Panc1 (cell line): ENCODE measurements around the gene ST3GAL5. TPM values are rescaled to one million over a fixed set of nuclear protein-coding genes. Genes with fewer than 3 reads are reported as not detected.

Experiments used
- ATAC-seq: fragments of 200-7000 bp; cut with Tn5 transposase; 2 replicates; pipeline ENCODE4 v1.9.1; 2020; ENCODE audit warnings: mild to moderate bottlenecking, moderate library complexity
- BruUV-seq: library from RNA; stranded (reverse); fragments of 400-500 nt; replicated peaks from 2 replicates; lab custom pipeline; 2021; lab: Mats Ljungman, UMichigan
- CTCF ChIA-PET: fragments of 300-600 bp; sonication (Branson Sonifier 250); formaldehyde crosslinking; loops from one replicate; lab custom pipeline; 2022; ENCODE audit warnings: antibody characterized with exemption; lab: Charles Lee
- POLR2A ChIA-PET: fragments of 300-600 bp; sonication (Branson Sonifier 250); formaldehyde crosslinking; loops from one replicate; lab custom pipeline; 2022; ENCODE audit warnings: antibody characterized with exemption; lab: Charles Lee
- DNase-seq: peaks from one replicate; pipeline ENCODE4 v3.0.0-alpha.2; 2010; ENCODE audit warnings: low read depth, low spot score
- H3K27ac ChIP-seq: 2 replicates; pipeline ENCODE4 v1.5.1; 2011; ENCODE audit warnings: mild to moderate bottlenecking, low read length, inconsistent platforms
- H3K27me3 ChIP-seq: fragments of 200-500 bp; sonication (Bioruptor generic); 2 replicates; pipeline ENCODE4 v1.6.0; 2014; ENCODE audit warnings: low read length, inconsistent platforms; ENCODE audit not compliant: control insufficient read depth, insufficient read depth
- H3K36me3 ChIP-seq: fragments of 200-500 bp; sonication (Bioruptor generic); 2 replicates; pipeline ENCODE4 v1.5.1; 2014; ENCODE audit warnings: inconsistent platforms, mild to moderate bottlenecking, low read length, moderate library complexity; ENCODE audit not compliant: control insufficient read depth, insufficient read depth
- H3K4me1 ChIP-seq: 2 replicates; pipeline ENCODE4 v1.5.1; 2011; ENCODE audit warnings: inconsistent platforms, mild to moderate bottlenecking, low read length, moderate library complexity; ENCODE audit not compliant: control insufficient read depth, insufficient read depth
- H3K4me3 ChIP-seq, 2 experiments: 2 replicates each; pipeline ENCODE4 v1.5.1; 2011 to 2012; ENCODE audit warnings: low read depth in 2 of 2, low read length in 2 of 2, mild to moderate bottlenecking in 2 of 2, inconsistent platforms in 1 of 2, moderate library complexity in 1 of 2
- H3K9me3 ChIP-seq: fragments of 200-500 bp; sonication (Bioruptor generic); 2 replicates; pipeline ENCODE4 v1.5.1; 2014; ENCODE audit warnings: low read depth, mild to moderate bottlenecking, inconsistent platforms, low read length, moderate library complexity; ENCODE audit not compliant: control insufficient read depth, insufficient read depth
- POLR2AphosphoS5 ChIP-seq: IDR thresholded peaks from 2 replicates; pipeline ENCODE4 v1.6.1; 2012; ENCODE audit warnings: mild to moderate bottlenecking, low read depth, low read length, moderate library complexity
- REST ChIP-seq, 2 experiments: IDR thresholded peaks; 2 replicates each; pipeline ENCODE4 v1.6.1; 2011 to 2012; ENCODE audit warnings: low read depth in 2 of 2, control low read depth in 1 of 2, low read length in 1 of 2, mild to moderate bottlenecking in 1 of 2, moderate library complexity in 1 of 2; ENCODE audit not compliant: insufficient read depth in 1 of 2
- SIN3A ChIP-seq: IDR thresholded peaks from 2 replicates; pipeline ENCODE4 v1.6.1; 2012; ENCODE audit warnings: low read depth, mild to moderate bottlenecking, low read length, moderate library complexity, borderline replicate concordance; ENCODE audit not compliant: insufficient read depth
- TCF7L2 ChIP-seq: IDR thresholded peaks from 2 replicates; pipeline ENCODE4 v1.6.1; 2011; ENCODE audit warnings: mild to moderate bottlenecking, low read depth, low read length, inconsistent platforms
- in situ Hi-C: cut with HindIII; loops from 2 replicates; pipeline ENCODE4 v1.10.0; 2016; ENCODE audit warnings: low sequenced_read_pairs, low pct_unique_long_range_greater_than_20kb
- intact Hi-C: fragments of 100-400 bp; cut with micrococcal nuclease; formaldehyde crosslinking; loops from one replicate; pipeline ENCODE4 v1.10.0; 2022; ENCODE audit not compliant: unreplicated experiment
- total RNA-seq: library from RNA; stranded (reverse); gene quantifications from one replicate; pipeline ENCODE4 v1.2.1, GENCODE V29; 2021; ENCODE audit not compliant: unreplicated experiment
- TF ChIP-seq, protein P1 (sequence below): fragments of 450-650 bp; IDR thresholded peaks from 2 replicates; pipeline ENCODE4 v1.5.1; 2017; ENCODE audit warnings: mild to moderate bottlenecking

The ST3GAL5 gene
- total RNA-seq, 1 experiment from 2014 or later, result 5.0 TPM

DNA sequence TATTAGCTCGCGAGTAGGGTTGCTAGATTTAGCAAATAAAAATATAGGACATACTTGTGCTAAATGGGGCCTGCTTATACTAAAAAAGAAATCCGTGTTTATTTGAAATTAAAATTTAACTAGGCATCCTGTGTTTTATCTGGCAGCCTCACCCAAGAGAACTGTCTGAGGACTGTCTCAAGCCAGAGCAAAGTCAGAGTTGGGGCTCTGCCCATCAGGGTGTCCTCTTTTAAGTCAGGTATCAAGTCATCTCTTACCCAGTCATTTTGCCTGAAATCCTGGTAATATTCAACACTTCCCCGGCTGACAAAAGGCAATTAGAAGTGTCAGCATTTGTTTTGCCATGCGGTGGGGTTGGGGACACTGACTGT lies 48.3 kb upstream of the ST3GAL5 start:
- in situ Hi-C loops, result no loop called here
- DNase-seq, result no peak
- intact Hi-C loops, result no loop called here
- Histone ChIP-seq H3K4me3 (no peak overlapping the region), H3K9me3 (no peaks in the 10 kb centered on the region), H3K36me3 (no peaks in the 10 kb centered on the region), H3K27me3 (no peaks in the 10 kb centered on the region), H3K4me1 (peaks cover 12% of the 10 kb centered on the region), H3K27ac (no peak overlapping the region)
- ChIA-PET CTCF (no interaction called here), POLR2A (no interaction called here)
- no TSS peak for BruUV-seq
- TF ChIP-seq SIN3A, result no peak
- ATAC-seq, result no peak

DNA sequence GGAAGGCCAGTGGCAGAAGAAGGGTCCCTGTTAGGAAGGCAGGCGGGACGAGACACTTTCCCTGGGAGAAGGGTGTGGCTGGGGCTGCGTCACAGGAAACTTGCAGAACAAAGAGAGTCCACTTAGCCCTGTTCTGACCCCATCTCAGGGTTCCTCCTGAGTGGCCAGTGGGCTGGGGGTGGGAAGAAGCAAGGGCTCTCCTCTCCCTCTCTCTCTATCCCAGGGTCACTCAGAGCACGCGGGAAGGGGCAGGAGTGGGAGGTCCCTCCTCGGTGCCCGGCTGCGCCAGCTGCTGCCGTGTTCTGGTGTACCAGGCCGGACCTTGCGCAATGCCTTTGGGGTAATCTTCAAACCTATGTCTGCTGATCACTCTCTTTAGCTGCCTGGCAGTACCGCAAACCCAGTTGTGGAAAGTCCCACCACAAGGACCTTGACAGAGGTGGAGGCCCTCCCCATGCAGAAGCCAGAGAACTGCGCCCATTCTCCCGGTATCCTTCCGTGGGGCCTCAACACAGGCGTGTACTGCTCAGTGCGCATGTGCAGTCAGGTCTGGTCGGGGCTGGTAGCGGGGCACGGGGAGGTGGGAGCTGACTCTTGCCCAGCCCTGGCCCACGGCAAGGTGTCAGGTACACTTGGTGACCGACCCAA lies 47.8 kb upstream of the ST3GAL5 start:
- ChIA-PET POLR2A (no interaction called here), CTCF (no interaction called here)
- no TSS peak for BruUV-seq
- intact Hi-C loops, result no loop called here
- TF ChIP-seq SIN3A, result no peak
- no peak for TF ChIP-seq POLR2AphosphoS5
- TF ChIP-seq REST (IDR thresholded peaks at IDR 0.05; ENCODE audit: insufficient read depth in 1 of 2, low read depth in 2 of 2, low read length in 1 of 2), result no peak
- TF ChIP-seq TCF7L2, result no peak
- TF ChIP-seq, protein P1, sequence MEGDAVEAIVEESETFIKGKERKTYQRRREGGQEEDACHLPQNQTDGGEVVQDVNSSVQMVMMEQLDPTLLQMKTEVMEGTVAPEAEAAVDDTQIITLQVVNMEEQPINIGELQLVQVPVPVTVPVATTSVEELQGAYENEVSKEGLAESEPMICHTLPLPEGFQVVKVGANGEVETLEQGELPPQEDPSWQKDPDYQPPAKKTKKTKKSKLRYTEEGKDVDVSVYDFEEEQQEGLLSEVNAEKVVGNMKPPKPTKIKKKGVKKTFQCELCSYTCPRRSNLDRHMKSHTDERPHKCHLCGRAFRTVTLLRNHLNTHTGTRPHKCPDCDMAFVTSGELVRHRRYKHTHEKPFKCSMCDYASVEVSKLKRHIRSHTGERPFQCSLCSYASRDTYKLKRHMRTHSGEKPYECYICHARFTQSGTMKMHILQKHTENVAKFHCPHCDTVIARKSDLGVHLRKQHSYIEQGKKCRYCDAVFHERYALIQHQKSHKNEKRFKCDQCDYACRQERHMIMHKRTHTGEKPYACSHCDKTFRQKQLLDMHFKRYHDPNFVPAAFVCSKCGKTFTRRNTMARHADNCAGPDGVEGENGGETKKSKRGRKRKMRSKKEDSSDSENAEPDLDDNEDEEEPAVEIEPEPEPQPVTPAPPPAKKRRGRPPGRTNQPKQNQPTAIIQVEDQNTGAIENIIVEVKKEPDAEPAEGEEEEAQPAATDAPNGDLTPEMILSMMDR, result no peak
- ATAC-seq (peak; percentile 39; the same call in 1 of the 2 replicates), DNase-seq (no peak)
- Histone ChIP-seq H3K4me3 (no peak overlapping the region), H3K27me3 (no peaks in the 10 kb centered on the region), H3K4me1 (peaks cover 12% of the 10 kb centered on the region), H3K27ac (peak overlapping the region; percentile 36; the same call in 1 of the 2 replicates), H3K9me3 (no peaks in the 10 kb centered on the region), H3K36me3 (no peaks in the 10 kb centered on the region)
- in situ Hi-C loops, result no loop called here

GRCh38 chr2:85935746-85936208 lies 47.0 kb upstream of the ST3GAL5 start:
- no peak for TF ChIP-seq POLR2AphosphoS5
- no peak for TF ChIP-seq SIN3A
- TF ChIP-seq TCF7L2, result no peak
- no peak for TF ChIP-seq REST (IDR thresholded peaks at IDR 0.05; ENCODE audit: insufficient read depth in 1 of 2, low read depth in 2 of 2, low read length in 1 of 2)
- TF ChIP-seq, protein P1, result no peak
- no peaks in the 10 kb centered on the region for H3K36me3 ChIP-seq
- no peaks in the 10 kb centered on the region for H3K27me3 ChIP-seq
- DNase-seq (no peak), ATAC-seq (peak; percentile 89)
- in situ Hi-C loops (no loop called here), intact Hi-C loops (no loop called here)
- no peaks in the 10 kb centered on the region for H3K9me3 ChIP-seq
- peaks cover 12% of the 10 kb centered on the region for H3K4me1 ChIP-seq
- BruUV-seq, result no TSS peak
- H3K27ac ChIP-seq, result peak overlapping the region; percentile 36; the same call in 1 of the 2 replicates
- H3K4me3 ChIP-seq, result no peak overlapping the region
- CTCF ChIA-PET, result no interaction called here
- POLR2A ChIA-PET, result no interaction called here
